Renal pelvis (tissue), 4 donors: ENCODE measurements around the gene AIFM3. TPM values are rescaled to one million over a fixed set of nuclear protein-coding genes. Genes with fewer than 3 reads are reported as not detected.
A peak's percentile ranks its signal among the peaks of the same experiment; 100 is the strongest.

Source experiments
- DNase-seq: peaks from one replicate; pipeline ENCODE4 v3.0.0-alpha.2; 2013
- polyA plus RNA-seq, 3 donors: library from polyadenylated mRNA; unstranded; fragments of 120-200 nt; gene quantifications; one replicate each; pipeline ENCODE4 v1.2.1, GENCODE V29; 2013; ENCODE audit not compliant: insufficient read length in 3 of 3

AIFM3 gene
- polyA plus RNA-seq, 3 donors, result 1.1 to 1.6 (median 1.5) TPM

DNA sequence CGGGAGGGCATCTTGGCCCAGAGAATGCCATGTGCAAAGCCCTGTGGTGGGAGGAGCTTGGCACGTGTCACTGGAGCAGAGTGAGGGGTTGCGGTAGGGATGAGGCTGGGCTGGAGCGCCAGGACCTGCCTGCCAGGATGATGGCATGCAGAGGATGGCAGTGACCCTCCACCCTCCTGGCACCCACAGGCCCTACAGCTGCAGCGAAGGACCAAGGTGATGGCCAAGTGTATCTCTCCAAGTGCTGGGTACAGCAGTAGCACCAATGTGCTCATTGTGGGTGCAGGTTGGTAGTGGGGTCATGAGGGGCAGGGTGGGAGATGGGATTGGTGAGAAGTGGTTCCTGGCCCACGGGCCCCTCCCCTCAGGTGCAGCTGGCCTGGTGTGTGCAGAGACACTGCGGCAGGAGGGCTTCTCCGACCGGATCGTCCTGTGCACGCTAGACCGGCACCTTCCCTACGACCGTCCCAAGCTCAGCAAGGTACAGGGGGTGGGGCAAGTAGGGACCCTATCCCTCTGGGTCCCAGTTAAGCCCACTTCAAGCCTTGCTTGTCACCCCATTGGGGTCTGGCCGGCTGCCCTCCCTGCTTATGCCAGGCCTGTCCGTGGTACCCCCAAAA lies 7.4 kb downstream of the AIFM3 start:
- DNase-seq, result no peak

DNA sequence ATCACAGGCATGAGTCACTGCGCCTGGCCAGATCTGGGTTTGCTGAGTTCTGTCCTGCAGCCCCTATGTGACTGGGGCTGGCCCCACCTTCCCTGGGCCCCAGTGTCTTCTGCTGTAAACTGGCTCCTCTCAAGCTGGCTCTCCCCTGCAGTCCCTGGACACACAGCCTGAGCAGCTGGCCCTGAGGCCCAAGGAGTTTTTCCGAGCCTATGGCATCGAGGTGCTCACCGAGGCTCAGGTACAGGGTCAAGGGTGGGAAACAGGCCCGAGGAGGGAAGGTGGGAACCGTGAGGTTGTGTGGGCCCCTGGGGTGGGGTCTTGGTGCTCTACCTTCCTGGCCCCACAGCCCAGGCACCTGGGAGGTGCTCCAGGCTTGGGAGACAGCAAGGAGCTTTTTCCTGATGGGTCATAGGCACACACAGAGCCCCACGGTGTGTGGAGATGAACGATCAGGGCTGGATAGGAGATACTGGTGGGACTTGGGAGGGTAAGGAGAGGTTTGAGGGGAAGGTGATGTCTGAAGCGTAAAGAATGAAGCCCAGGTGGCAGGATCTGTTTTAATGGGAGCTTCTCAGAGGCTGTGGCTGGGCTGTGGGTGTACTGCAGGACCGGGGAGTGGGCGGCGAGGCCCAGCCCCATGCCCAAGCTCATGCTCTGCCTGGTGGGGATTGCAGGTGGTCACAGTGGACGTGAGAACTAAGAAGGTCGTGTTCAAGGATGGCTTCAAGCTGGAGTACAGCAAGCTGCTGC lies 8.7 kb downstream of the AIFM3 start:
- no peak for DNase-seq

DNA sequence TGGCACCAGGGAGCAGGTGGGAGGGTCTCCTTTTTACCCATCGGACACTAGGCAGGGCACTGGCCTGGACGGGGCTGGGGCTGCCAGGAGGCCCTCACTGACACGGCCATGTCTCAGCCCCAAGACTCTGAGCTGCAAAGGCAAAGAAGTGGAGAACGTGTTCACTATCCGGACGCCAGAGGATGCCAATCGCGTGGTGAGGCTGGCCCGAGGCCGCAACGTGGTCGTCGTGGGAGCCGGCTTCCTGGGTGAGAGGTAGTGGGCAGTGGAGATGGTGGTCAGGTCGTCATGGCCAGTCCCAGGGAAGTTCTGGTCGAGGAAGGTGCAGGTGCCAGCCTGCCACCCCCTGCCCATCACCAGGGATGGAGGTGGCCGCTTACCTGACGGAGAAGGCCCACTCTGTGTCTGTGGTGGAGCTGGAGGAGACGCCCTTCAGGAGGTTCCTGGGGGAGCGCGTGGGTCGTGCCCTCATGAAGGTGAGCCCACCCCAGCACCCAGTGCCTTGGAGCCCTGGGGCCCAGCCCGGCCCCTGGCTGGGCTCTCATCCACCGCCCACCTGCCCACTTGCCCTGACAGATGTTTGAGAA lies 9.3 kb downstream of the AIFM3 start:
- no peak for DNase-seq

DNA sequence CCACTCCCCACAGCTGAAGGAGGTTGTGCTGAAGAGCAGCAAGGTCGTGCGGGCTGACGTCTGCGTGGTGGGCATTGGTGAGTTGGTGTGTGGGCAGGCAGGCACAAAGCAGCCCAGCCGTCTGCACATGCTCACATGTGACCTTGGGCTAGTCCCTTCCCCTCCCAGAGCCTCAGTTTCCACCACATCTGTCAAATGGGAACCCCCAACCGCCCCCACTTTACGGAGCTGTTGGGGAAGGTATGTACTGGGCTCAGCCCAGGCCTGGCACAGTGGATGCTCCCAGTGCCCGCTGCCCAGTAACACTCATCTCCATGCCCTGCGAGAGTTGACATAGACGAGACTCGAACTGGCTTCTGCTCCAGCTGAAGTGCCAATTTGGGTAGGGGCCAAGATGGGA lies 10.0 kb downstream of the AIFM3 start:
- no peak for DNase-seq

DNA sequence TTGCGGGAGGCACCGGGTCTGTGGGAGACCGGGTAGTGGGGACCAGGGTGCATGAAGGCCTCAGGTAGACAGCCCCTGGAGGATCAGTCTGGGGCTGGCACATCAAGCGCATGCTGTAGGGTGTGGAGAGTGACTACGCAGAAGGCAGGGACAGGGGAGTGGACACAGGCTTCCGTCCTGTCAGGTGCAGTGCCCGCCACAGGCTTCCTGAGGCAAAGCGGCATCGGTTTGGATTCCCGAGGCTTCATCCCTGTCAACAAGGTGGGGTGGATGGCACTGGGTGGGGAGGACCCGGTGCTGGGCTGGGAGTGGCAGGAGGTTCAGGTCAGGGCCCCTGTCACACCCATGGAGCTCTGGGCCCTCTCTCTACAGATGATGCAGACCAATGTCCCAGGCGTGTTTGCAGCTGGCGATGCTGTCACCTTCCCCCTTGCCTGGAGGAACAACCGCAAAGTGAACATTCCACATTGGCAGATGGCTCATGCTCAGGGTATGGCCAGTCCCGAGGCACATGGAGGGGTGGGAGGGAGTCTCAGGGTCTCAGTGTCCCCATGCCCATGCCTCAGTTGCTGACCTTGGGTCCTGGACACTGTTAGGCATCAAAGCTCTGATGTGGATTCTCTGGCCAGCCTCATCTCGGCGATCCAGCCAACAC lies 10.6 kb downstream of the AIFM3 start:
- no peak for DNase-seq

DNA sequence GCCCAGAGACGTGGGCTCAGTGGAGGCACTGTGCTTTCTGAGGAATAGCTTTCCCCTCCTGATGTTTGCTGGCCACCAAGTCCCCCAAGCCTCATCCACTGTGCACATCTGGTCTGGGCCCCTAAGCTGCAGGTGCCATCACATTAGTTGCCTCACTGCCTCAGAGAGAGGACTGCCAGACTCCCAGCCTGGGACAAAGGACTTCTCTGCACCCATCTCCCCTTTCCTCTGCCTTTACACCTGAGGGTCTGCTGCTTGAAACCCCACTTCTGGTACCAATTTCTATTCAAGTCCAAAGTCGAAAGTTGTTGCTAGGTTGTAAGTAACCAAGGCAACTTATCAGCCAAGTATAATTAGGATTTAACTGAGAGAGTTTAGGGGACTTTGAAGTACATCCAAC lies 11.4 kb downstream of the AIFM3 start:
- no peak for DNase-seq

DNA sequence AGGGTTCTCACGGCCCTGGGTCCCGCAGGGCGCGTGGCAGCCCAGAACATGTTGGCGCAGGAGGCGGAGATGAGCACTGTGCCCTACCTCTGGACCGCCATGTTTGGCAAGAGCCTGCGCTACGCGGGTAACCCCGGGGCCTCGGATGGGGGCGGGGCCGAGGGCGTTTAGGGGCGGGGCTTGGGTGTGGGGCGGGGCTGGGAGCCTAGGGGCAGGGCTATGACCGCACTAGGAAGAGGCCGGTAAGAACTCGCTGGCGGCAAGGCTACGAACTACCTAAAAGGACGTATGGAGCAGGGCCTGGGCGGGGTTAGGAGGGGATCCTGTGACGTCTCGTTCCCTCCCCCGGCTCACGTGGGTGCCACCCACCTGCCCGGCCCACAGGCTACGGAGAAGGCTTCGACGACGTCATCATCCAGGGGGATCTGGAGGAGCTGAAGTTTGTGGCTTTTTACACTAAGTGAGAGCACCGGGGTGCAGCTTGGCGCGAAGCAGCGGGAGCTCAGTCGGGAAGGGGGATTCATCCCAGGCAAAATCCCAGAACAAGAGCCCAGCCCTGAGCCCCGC lies 12.3 kb downstream of the AIFM3 start:
- peak; percentile 76 for DNase-seq

DNA sequence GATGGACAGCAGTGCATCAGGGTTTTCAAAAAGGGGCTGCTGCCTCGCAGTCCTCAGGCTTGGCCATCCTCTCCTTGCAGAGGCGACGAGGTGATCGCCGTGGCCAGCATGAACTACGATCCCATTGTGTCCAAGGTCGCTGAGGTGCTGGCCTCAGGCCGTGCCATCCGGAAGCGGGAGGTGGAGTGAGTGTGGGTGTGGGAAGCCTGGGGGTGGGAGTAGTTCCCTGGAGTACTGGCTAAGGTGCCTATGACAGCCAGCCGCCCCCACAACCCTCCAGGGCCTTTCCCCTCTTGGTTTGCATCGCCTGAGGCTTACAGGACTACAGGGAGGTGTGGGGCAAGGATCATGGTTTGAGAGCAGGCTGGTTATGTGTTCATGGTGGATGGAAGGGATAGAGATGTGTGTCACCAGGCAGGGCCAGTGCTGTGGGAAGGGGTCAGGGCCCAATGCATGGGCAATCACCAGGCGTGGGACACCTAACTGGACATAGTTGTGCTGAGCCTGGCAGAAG lies 12.9 kb downstream of the AIFM3 start:
- no peak for DNase-seq

DNA sequence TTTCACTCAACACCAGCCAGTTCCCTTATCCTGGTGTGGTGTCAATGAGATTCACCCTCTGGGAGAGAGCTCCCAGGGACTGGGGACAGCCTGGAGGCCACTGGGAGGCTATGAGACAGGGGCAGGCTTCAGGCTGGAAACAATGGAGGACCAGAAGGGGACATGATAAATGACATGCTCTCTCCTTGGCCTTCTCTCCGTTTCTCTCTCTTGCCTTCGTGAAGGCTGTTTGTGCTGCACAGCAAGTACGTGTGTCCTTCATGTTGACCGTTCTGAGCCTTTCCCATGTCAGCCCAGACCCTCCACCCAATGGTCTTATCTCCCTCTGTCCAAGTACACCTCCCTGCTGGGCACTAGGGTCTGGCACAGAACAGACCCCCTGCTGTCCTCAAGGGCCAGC lies 13.5 kb downstream of the AIFM3 start:
- no peak for DNase-seq

DNA sequence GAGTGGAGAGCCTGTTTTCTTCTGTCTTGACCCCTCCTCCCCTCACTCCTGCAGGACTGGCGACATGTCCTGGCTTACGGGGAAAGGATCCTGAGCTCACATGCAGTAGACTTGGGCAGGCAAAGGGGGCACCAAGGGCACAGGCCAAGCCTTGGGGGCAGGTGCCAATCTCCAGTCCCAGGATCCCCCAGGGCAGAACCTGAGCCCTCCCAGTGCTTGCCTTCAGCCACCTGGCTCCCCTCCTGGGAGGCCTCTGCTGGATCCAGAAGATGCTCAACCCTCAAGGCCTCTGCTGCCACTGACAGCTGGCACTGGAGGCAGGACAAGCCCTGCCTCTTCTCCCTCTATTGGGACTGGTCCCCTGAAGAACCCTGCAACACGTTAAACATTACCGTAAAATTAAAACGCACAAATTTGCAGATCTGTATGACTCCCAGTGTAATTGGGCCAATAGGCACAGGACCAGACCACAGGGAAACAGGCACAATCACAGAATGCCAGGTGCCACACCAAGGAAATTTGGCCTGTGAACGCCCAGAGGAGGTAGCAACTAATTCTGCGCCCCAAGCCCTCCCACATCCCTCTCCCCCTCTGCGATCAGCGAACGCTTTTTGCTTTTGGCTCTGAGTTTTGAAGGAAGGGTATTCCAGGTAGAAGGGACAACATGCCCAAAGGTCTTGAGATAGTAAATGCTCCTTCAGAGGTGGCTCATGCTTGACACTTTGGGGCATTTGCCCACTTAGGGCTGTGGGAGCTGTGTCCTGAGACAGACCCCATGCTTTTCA lies 14.1 kb downstream of the AIFM3 start:
- no peak for DNase-seq

DNA sequence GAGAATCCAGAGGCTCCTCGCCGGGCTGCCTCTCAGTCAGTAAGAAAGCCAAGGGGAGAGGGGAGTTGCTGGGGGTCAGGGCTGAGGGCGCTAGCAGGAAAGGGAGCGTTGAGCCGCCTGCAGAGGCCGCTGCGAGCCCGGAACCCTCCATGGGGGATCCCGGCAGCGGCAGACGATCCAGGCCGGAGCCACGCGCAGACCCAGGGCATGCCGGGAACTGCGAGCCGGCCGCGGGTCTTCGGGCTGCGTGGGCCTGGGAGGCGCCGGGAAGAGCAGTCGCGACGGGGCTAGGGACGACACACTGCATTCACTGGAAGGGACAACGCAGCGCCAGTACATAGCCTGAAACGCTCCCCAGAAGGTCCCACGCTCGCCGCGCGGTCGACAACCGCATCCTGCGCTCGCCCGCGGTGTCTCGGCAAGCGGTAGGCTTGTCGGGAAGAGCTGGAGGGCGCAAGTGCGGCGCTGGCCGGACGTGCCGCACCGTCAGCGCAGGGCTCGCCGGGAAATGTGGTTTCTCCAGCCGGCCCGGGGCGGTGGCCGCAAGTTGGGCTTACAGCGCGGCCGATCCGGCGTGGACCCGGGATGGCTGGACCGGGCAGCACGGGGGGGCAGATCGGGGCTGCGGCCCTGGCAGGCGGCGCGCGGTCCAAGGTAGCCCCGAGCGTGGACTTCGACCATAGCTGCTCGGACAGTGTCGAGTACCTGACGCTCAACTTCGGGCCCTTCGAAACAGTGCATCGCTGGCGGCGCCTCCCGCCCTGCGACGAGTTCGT lies 14.9 kb downstream of the AIFM3 start, which contains the start of gene LZTR1:
Gene LZTR1, plus strand, starts transcription at position 511 of the 776 bp plus-strand sequence. Its CDS starts 75 bp downstream, at position 586.
- peak; percentile 81 for DNase-seq

DNA sequence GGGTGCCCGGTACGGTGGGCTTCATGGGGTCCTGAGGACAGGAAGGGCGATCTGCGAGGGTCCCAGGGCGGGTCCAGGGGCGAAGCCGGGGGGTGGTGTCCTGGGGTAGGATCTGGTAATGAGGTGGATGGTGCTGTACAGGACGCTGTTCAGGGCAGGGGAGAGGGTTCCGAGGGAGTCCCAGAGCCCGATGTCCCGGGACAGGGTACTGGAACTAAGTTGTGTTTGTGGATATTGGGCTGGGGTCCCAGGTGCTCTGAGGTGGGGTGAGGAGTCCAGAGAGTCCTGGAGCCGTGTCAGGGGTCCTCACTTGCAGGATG lies 15.5 kb downstream of the AIFM3 start:
- no peak for DNase-seq

DNA sequence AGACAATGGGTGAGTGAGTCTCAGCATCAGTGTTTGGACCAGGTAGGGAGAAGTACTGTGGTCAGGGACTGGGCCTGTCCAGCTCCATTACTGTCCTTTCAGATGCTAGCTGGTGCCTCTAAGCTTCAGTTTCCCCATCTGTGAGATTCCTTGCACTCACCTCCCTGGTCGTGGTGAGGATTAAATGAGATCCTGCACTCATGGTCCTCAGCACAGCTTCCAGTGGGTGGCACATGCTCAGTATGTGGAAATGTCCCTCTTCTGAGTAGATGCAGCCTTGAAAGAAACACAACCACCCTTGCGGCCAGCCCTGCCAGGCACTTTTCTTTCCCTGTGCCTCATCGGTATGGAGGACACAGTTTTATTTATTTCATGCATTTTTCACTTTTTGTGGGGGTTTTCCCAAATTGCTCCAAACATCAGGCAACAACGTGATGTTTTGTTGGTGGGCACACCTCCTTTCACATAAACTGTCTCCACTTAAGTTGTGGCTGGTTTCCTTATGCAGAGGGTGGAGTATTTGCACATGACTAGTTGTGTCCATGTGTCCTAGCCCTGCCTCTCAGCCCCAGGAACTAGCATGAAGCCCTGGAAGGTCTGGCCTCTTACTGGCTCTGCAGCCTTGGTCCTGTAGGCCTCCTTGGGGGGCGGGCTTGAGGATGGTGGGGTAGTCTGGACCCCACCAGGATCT lies 16.2 kb downstream of the AIFM3 start:
- DNase-seq, result no peak

DNA sequence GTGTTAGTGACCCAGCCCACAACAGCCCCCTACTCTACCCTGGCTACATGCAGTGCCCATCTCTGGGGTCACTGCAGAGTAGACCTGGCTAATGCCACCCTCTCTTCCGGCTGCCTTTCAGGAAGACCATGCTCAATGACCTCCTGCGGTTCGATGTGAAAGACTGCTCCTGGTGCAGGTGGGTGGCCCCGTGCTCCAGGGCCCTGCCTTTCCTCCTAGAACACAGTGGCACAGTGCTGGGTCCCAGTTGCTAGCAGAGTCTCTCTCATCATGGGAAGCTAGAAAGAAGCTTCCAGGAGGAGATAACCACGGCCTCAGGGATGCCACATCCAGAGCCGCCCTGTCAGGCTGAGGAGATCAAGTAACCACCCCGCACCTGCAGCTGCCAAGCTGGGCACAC lies 18.7 kb downstream of the AIFM3 start:
- no peak for DNase-seq

DNA sequence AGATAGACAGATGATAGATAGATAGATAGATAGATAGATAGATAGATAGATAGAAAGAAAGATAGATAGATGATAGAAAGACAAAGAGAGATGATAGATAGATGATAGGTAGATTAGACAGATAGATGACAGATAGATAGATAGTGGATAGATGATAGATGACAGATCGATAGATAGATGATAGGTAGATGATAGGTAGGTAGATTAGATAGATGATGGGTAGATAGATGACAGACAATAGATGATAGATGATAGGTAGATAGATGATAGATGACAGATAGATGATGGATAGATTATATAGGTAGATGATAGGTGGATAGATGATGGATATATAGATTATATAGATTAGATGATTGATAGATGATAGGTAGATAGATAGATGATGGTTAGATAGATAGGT lies 19.3 kb downstream of the AIFM3 start:
- no peak for DNase-seq

DNA sequence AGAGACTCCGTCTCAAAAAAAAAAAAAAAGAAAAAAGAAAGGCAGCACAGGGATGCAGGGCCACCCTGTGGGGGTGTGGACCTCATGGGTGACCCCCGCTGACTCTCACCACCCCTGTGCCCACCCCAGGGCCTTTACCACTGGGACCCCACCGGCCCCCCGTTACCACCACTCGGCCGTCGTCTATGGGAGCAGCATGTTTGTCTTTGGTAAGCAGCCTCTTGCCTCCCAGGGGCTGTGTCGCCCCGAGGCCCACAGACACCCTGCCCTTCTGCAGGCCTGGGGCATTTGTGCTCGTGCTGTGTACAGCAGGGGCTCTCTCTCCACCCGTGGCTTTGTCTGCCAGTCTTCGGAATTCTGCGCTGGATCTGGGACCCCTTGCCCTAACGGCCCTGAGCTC lies 20.3 kb downstream of the AIFM3 start:
- no peak for DNase-seq

DNA sequence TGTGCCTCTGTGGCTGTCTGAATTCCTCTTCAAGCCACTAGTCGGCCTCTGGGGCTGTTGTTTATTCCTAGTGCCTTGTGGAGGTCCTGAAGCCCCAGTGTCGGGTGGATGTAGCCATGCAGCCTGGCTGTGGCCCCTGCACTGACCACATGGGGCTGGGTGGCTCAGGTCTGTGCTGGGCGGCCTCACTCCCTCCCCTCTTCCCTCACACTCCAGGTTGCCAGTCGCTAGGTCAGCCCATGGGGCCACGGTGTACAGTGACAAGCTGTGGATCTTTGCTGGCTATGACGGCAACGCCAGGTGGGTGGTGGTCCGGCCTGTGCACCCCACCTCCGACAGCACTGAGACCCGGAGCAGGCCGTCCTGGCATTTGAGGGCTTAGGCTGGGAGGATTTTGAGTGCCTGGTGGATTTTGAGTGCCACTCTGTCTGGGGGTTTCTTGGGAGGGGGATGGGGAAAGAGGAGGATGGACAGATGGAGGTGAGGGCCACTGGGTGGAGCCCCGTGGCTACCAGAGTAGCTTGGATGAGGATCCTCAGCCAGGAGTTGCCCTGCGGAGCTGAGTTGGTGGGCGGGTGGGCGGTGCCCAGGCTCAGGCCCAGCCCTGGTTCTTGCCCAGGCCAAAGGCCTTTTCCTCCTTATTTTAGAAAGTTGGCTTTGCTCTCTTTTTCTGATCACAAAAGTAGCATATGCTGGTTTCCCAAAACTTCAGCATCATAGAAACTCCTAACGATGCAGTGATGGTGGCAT lies 21.7 kb downstream of the AIFM3 start:
- no peak for DNase-seq

DNA sequence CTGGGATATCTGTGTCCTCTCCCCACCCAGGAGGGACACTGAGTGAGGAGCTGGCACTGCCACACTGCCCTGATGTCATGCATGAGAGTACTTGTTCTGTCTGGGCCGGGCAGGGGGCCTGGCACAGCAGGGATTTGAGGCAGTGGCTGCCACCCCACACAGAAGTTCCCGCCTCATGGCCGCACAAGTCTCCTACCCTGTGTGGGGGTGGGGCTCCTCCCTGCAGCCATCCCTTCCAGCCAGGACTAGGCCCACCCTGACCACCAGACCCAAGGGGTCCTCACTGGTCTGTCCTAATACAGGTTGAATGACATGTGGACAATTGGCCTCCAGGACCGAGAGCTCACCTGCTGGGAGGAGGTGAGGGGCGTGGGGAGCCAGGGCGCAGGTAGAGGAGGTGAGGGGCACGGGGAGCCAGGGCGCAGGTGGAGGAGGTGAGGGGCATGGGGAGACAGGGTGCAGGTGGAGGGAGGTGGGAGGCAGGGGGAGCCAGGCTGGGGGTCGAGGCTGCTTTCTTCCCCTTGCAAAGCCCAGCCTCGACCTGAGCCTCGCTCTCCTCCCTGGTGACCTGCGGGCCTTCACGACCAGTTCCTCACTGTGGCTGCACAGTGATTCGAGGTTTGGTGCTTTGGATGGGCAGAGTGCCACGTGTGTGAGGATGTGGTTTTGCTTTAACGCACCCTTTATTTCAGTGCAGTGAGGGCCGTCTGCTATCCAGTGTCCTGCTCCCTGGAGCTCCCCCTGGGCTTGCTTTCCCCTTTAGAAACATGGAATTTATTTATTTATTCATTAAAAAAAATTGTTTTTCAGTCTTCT lies 22.5 kb downstream of the AIFM3 start:
- no peak for DNase-seq
